ENCODE measurements around the gene SLC46A1.
A peak's percentile ranks its signal among the peaks of the same experiment; 100 is the strongest.
"Not testable (repeated sequence)": the region's sequence is repeated elsewhere in the genome, so short reads cannot be mapped to it uniquely, and the experiment has no call there.

Gene SLC46A1

DNA sequence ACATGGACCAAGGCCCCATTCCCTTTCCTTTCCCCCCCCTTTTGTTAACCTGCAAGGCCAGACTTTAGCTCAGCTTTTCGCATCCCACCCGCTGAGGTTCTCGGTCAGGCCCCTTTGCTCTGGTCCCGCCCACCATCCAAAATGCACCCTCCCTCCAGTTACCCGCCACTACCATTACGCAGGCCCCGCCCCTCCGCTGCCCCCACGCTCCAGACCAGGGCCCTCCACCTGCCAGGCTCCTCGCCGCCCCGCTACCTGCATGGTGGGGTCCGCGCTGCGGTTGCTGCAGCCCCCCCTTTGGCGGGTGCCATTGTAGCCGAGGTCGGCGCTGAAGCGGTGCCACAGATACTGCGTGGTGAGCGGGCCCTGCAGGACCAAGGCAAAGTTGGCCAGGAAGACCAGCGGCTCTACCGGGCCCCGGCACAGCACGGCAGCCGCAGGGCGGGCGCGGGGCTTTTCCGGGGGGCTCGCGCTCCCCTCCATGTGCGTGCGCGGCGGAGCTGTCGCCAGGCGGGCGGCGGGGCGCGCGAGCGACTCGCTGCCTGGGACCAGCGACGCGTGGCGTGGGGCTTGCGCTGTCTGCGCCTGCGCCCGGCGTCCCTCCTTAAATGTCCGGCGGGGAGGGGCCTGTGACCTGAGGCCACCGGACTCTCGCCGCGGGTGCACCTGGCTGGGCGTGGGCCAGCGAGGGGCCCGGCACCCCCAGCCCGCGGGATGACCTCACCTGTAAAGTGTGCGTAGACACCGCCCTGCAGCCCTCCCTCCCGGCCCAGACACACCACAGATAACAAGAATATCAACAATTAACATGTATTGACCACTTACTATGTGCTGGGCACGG, at the start of gene SLC46A1:
SLC46A1 (minus strand) TSS at position 581 of the 841 bp plus-strand sequence; CDS start at position 483, 98 bp downstream.
- H3K4me3 ChIP-seq (replicated peaks; ENCODE audit: low read depth, low read length), result peak within 1 kb of the TSS; percentile 63
- TF ChIP-seq, protein P1, sequence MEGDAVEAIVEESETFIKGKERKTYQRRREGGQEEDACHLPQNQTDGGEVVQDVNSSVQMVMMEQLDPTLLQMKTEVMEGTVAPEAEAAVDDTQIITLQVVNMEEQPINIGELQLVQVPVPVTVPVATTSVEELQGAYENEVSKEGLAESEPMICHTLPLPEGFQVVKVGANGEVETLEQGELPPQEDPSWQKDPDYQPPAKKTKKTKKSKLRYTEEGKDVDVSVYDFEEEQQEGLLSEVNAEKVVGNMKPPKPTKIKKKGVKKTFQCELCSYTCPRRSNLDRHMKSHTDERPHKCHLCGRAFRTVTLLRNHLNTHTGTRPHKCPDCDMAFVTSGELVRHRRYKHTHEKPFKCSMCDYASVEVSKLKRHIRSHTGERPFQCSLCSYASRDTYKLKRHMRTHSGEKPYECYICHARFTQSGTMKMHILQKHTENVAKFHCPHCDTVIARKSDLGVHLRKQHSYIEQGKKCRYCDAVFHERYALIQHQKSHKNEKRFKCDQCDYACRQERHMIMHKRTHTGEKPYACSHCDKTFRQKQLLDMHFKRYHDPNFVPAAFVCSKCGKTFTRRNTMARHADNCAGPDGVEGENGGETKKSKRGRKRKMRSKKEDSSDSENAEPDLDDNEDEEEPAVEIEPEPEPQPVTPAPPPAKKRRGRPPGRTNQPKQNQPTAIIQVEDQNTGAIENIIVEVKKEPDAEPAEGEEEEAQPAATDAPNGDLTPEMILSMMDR (IDR thresholded peaks at IDR 0.05; ENCODE audit: low read depth, low read length, missing control alignments), result no peak
- DNase-seq (ENCODE audit: extremely low read depth, low read depth), result no peak

DNA sequence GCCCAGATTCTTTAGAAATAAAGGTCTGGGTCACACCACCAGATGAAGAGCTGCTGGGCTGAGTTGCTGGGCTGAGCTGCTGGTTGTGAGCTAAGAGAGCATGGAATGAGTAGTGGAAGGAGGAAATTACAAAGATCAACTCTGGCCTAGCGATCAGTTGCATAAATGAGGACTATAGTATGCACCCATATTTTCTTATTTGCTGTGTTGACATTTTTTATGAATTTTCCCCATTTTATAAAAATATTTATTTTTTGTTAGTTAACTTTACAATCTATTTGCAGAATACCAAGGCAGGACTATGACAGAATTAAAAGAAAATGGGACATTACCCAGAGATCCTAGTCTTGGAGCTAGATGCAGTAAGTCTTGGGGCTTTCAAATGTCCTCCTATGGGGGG, 43.8 kb upstream of the SLC46A1 start:
- no peak overlapping the region for H3K4me3 ChIP-seq (replicated peaks; ENCODE audit: low read depth, low read length)
- TF ChIP-seq, protein P1 (IDR thresholded peaks at IDR 0.05; ENCODE audit: low read depth, low read length, missing control alignments), result no peak
- no peak for DNase-seq (ENCODE audit: extremely low read depth, low read depth)

DNA sequence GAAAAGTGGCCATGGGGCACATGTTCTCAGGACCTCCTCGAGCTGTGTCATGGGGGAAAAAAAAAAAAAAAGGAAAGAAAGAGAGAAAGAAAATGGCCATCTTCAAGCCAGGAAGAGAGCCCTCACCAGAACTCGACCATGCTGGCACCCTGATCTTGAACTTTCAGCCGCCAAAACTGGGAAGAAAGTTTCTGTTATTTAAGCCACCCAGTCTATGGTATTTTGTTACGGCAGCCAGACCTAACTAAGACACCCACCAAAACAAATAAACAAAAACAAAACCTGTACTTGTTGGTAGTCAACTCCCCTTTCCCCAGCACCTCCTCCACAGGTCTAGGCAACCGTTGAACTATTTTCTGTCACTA, 41.4 kb upstream of the SLC46A1 start:
- TF ChIP-seq, protein P1 (IDR thresholded peaks at IDR 0.05; ENCODE audit: low read depth, low read length, missing control alignments), result no peak
- DNase-seq (ENCODE audit: extremely low read depth, low read depth), result no peak
- H3K4me3 ChIP-seq (replicated peaks; ENCODE audit: low read depth, low read length), result no peak overlapping the region

DNA sequence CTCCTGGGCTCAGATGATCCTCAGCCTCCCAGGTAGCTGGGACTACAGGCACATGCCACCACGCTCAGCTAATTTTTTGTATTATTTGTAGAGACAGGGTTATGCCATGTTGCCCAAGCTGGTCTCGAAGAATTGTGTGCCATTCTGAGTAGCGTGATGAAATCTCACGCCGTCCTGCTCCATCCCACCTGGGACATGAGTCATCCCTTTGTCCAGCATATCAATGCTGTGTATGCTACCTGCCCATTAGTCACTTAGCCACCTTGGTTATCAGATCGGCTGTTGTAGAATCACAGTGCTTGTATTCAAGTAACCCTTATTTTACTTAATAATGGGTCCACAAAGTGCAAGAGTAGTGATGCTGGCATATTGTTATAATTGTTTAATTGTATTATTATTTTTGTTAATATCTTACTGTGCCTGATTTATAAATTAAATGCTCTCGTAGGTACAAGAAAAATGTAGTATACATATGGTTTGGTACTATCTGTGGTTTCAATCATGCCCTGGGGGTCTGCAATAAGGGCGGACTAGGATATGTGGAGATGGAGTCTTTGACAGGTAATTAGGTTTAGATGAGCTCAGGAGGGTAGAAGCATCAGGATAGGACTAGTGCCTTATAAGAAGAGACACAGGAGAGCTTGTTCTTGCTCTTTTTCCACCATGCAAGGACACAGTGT, 40.8 kb upstream of the SLC46A1 start:
- no peak for DNase-seq (ENCODE audit: extremely low read depth, low read depth)
- no peak overlapping the region for H3K4me3 ChIP-seq (replicated peaks; ENCODE audit: low read depth, low read length)
- TF ChIP-seq, protein P1 (IDR thresholded peaks at IDR 0.05; ENCODE audit: low read depth, low read length, missing control alignments), result no peak

DNA sequence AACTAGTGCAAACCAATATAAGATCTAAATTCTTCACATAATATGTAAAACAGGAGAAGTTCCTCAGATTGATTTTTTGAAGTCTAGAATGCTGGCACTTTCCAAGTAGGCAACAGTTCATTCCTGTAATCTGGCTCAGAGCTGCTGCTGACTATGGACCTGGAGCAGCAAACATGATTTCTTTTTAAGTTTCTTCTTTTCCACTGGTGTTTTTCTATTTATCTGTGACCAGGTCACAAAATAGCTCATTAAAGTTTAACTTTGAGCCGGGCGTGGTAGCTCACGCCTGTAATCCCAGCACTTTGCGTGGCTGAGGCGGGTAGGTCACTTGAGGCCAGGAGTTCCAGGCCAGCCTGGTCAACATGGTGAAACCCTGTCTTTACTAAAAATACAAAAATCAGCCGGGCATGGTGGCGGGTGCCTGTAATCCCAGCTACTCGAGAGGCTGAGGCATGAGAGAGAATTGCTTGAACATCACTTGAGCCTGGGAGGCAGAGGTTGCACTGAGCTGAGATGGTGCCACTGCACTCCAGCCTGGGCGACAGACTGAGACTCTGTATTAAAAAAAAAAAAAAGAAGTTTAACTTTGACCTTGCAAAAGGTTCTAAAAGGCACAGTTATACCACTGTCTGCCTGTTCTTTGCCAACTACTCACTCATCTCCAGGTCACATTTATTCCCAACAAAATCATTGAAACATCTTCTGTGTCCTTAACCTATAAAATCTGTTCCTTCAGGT, 38.1 kb upstream of the SLC46A1 start:
- TF ChIP-seq, protein P1 (IDR thresholded peaks at IDR 0.05; ENCODE audit: low read depth, low read length, missing control alignments), result no peak
- no peak for DNase-seq (ENCODE audit: extremely low read depth, low read depth)

DNA sequence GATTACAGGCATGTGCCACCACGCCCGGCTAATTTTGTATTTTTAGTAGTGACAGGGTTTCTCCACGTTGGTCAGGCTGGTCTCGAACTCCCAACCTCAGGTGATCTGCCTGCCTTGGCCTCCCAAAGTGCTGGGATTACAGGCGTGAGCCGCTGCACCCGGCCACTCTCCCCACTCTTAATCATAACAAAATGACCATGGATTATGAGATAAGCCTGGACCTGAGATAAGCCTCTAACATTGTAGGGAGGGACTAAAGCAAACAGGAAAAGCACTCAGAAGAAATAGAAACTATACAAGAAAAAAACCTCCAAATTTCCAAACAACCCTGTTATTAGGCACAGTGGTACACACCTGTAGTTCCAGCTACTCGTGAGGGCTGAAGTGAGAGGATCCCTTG, 28.3 kb upstream of the SLC46A1 start:
- DNase-seq (ENCODE audit: extremely low read depth, low read depth); H3K4me3 ChIP-seq (replicated peaks; ENCODE audit: low read depth, low read length): not testable (repeated sequence)

More for the DNA sequence above, 38.1 kb upstream of the SLC46A1 start:
- no peak overlapping the region for H3K4me3 ChIP-seq (replicated peaks; ENCODE audit: low read depth, low read length)

DNA sequence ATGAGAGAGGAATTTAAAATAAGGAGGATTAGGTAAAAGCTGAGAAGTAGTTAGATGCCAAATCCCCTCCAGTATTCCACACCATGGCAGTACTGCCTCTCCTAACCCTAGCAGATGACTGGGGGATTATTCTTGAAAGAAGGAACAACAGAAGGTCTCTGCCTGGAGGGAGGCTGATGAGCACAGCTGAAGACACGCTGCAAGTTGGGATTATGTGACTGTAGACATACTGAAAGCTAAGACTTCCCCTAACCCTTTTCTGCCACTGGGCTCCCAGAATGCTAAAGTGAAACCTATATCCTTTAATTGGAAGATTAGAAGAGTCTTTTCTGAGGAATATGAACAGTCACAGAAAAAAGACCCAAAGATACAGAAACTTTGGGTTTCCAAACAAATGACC, 27.7 kb upstream of the SLC46A1 start:
- DNase-seq (ENCODE audit: extremely low read depth, low read depth), result no peak

DNA sequence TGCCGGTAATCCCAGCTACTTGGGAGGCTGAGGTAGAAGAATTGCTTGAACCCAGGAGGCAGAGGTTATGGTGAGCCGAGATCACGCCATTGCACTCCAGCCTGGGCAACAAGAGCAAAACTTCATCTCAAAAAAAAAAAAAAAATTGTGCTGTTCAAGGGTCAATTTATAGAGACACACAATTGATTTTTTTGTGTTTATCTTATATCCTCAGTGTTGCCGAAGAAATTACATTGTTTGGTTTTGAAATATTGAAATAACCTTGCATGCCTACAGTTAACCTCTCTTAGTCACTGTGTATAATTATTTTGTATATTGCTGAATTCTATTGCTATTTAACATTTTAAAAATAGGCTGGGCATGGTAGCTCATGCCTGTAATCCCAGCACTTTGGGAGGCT, 22.0 kb upstream of the SLC46A1 start:
- DNase-seq (ENCODE audit: extremely low read depth, low read depth); H3K4me3 ChIP-seq (replicated peaks; ENCODE audit: low read depth, low read length): not testable (repeated sequence)

More for the DNA sequence above, 27.7 kb upstream of the SLC46A1 start:
- H3K4me3 ChIP-seq (replicated peaks; ENCODE audit: low read depth, low read length), result no peak overlapping the region
- TF ChIP-seq, protein P1 (IDR thresholded peaks at IDR 0.05; ENCODE audit: low read depth, low read length, missing control alignments), result no peak

Data from HFF-Myc (cell line).